SK-N-MC (cell line): ENCODE measurements around the gene ARRB1.

Source experiments
- EZH2 ChIP-seq: fragments of 200-600 bp; sonication (generic); IDR thresholded peaks from one replicate; pipeline ENCODE4 v1.6.1; 2017; ENCODE audit warnings: antibody characterized with exemption
- FOXP2 ChIP-seq: optimal IDR thresholded peaks from 2 replicates; pipeline ENCODE3; 2011; ENCODE audit warnings: mild to moderate bottlenecking, moderate library complexity; ENCODE audit not compliant: insufficient read depth; ENCODE audit errors: extremely low read length, control extremely low read depth
- POLR2AphosphoS5 ChIP-seq: IDR thresholded peaks from 2 replicates; pipeline ENCODE4 v1.6.1; 2012; ENCODE audit warnings: mild to moderate bottlenecking, low read depth, low read length, borderline replicate concordance

DNA sequence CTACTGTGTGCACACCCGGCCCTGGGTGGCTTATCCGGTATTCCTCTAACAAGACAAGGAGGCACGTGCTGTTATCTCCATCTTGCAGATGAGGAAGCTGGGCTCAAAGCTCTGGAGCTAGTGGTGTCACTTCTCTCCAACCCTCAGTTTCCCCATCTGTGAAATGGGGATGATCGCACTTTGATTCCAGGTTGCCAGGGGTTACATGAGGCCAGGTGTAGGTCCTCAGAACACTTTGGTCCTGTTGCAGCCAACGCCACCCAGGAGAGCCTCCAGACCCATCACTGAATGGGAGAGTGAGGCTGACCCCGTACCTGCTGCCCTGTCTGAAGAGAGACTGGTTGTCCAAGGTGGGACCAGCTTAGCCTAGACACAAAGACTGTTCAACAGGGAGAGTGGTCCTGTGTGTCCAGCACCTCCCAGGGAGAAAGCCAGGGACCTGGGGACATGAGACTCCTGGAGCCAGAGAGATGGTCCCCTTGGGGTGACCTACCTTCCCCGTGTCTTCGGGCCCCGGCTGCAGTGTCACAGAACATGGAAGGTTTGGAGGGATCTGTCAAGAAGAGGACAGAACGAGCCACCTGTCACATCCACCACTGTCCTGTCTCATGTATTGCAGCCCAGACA lies 69.9 kb downstream of the ARRB1 start:
- TF ChIP-seq EZH2 (no peak), POLR2AphosphoS5 (no peak), FOXP2 (no peak)
